HG03097 (cell line): ENCODE results near the gene NDUFS3.
"Not testable (repeated sequence)": the region's sequence is repeated elsewhere in the genome, so short reads cannot be mapped to it uniquely, and the experiment has no call there.

Source experiments
- ATAC-seq: cut with Tn5 transposase; IDR thresholded peaks from one replicate; pipeline ENCODE4 v1.9.1; 2021; ENCODE audit not compliant: unreplicated experiment, low FRiP score

The NDUFS3 gene

GRCh38 chr11:47578524-47579494 is at the start of gene NDUFS3, which contains the start of gene KBTBD4:
TSS of gene NDUFS3 (plus strand) at chr11:47579074. CDS start at chr11:47579092, 18 bp downstream.
TSS of gene KBTBD4 (minus strand) at chr11:47578970. CDS start at chr11:47578951, 19 bp downstream.
- peak; percentile 88 for ATAC-seq

DNA sequence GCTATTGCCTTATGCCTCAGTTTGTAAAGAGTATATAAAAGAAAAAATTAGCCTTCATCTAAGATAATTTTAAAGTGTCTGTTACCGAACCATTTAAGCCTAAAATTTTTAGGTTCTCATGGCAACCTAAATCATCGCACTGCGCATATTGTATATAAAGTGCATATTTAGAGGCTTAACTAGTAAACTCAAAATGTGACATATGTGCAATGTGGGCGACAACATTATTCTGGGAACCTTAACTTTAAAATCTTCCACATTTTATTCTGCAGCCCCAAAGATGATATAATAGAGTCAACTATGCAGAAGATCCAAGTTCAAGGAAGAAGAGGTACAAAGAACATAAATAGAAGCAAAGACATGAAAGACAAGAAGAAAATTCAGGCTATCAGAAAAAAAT is 48.9 kb upstream of the NDUFS3 start:
- ATAC-seq, result no peak

GRCh38 chr11:47530721-47531120 is 48.2 kb upstream of the NDUFS3 start:
- ATAC-seq, result not testable (repeated sequence)

DNA sequence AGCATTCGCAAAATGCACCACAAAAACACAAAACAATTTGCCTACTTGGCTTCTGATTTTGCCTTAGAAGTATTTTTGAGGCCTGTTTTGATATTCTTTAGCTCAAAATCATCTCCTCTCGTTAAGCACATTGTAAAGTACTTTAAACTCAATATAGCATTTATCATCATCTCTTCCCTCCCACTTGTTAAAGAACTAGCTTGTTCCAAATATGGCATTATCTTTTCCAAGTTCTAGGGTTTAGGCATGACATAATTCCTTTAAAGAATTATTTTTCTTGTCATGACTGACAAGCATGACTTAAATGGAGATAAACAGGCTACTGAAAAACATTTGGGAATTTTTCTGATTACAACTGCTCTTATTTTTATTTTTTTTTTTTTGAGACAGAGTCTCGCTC is 47.2 kb upstream of the NDUFS3 start:
- ATAC-seq, result no peak

DNA sequence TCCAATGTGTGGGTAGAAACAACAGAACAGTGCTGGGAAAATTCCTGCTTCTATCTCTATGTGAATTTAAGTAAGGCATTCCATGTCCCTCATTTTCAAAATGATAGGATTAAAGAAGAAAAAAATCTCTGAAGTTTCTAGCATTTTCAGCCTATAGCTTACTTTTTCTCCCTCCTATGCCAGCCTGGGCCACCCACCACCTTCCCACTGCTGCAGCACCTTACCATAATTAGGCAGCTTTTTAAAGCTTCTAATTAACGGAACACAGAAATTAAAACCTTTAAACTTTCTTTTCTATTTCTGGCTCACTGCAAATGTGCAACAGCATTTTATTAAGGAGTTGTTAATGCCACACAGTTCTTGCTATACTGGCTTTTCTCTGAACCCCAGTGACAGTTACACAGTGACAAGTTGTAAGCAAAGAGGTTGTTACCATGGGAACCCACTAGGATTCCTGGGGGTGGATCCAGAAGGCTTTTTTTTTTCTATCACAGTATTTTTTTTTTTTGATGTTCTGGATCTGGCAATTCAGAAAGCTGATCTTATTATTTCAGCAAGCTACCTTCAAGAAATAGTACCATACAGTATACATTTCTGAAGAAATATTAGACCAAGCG is 46.2 kb upstream of the NDUFS3 start:
- ATAC-seq, result no peak

DNA sequence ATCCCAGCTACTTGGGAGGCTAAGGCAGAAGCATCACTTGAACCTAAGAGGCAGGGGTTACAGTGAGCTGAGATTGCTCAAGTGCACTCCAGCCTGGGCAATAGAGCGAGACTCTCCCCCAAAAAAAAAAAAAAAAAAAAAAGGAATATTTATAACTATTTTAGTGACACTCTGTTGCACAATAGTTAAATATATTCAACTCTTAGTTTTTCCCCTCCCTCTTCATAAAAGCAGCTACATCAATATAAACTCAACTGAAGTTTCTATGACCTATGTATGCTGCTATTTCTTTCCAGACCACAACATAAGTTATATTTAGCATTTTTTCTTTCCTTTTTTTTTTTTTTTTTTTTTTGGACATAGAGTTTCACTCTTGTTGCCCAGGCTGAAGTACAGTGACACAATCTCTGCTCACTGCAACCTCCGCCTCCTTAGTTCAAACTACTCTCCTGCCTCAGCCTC is 45.2 kb upstream of the NDUFS3 start:
- ATAC-seq, result no peak

- no peak for ATAC-seq
Observed at GRCh38 chr11:47534704-47535251, 44.1 kb upstream of the NDUFS3 start.

DNA sequence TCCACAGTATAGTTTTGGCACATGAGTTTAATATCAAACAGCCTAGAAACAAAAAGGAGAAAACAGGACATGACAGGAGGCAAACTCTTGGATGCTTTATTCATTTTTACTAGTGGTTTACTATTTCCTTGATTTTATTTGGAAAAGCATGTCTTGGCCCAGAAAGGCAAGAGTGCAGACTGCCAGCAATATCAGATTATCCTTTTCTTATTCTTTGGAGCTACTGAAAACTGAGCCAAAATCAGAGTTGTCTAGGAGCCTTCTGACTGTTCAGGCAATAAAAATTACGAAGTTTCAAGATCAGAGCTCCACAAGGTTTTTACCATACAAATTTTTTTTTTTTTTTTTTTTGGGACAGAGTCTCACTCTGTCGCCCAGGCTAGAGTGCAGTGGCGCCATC is 42.0 kb upstream of the NDUFS3 start:
- ATAC-seq, result no peak

GRCh38 chr11:47538741-47539565 is 39.9 kb upstream of the NDUFS3 start:
- ATAC-seq, result no peak

- ATAC-seq, result no peak
Observed at GRCh38 chr11:47539681-47540039, 39.2 kb upstream of the NDUFS3 start.

GRCh38 chr11:47541070-47541469 is 37.8 kb upstream of the NDUFS3 start:
- no peak for ATAC-seq

DNA sequence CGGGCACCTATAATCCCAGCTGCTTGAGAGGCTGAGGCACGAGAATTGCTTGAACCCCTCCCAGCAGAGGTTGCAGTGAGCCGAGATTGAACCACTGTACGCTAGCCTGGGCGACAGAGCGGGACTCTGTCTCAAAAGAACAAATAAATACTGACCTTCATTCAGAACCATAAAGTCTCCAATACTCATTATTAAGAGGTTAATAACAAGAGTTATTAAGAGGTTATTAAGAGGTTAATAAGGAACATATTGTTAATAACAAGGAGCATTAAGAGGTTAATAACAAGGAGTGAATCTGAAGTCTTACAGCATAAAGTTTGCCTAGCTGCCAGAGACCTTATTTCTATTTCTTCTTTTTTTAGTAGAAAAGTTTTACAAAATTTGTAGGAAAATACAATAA is 33.6 kb upstream of the NDUFS3 start:
- ATAC-seq, result no peak

DNA sequence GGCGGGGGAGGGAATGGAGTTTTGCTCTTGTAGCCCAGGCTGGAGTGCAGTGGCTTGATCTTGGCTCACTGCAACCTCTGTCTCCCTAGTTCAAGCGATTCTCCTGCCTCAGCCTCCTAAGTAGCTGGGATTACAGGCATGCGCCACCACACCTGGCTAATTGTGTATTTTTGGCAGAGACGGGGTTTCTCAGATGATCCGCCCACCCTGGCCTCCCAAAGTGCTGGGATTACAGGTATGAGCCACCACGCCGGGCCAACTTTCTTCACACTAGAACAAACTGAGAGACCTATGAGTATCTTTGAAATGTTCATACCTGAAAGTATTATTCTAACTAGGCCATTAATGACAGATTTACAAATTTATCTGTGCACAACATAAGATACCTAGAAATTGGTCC is 32.6 kb upstream of the NDUFS3 start:
- not testable (repeated sequence) for ATAC-seq

- no peak for ATAC-seq
Observed at GRCh38 chr11:47550288-47551047, 28.4 kb upstream of the NDUFS3 start.

DNA sequence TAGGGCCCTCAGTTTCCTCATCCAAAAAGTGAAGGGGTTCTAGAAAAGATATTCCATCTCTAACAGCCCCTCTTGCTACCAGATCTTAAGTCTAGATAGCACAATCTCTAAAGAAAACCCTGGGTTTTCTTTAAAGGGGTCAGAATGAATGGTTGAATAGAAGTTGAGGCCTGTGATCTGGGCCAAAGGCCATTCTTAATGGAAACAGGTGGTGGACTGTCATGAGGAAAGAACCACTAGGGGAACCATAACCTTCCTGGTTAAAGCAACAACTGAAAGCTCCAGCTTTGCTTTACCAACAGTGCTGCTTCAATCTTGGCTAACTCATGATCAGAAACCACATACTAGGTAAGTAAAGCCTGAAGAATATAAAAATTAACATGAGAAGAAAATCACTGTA is 27.8 kb upstream of the NDUFS3 start:
- no peak for ATAC-seq

DNA sequence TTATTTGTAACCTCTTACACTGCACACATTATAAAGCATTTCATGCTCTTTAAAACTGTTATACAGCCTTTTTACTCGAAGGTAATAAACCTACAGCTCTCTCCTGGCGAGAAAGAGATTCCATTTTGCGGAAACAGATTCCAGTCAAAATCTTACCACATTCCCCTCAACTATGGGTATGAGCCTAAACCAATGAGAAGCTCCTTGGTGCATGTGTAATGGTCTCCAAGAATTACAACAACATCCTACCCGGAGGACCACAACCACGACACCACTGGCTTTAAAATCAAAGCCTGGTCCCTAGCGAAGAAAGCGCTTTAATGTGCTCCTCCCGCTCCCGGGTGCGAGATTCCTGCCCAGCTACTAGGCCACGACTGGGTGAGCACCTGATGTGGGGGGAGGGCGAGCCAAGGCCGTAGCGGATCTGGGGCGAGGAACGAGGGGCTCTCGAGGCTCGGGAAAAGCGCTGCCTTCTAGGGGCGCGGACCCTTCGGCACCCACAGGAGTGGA is 26.8 kb upstream of the NDUFS3 start:
- ATAC-seq, result no peak

DNA sequence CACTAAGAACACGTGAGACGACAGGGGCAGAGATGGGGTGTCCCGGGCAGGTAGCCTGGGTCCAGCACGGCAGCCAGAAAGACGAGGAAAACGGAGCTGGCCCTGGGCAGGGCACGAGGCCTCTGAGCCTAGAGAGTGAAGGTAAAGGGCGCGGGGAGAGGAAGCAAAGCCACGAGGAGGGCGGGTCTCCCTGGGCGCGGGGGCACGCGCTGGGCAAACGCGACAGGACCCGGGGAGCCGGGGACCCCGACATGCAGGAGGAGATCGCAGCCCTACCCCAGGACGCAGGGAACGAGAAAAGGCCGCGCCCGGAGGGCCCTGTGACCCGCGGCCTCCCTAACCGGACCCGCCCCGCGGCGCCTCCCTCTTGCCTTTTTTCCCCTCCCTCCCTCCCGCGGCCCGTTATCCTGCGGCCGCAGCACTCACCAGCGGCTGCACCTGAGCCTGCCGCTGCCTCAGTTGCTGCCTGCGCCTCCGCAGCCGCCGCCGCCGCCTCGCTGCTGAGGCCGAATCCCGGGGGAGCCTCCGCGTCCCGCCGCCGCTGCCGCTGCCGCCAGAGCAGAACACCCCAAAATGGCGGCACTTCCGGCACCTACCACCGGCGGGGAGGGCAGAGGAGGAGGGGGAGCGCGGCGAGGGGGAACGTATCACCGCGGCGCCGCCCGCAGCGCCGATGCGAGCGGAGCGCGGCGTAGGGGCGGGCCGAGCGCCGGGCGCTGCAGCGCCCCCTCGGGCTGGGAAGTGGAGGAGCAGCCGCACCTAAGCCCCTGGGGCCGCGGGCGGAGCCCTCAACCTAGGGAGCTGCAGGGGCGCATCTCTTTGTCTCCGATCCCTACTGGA is 26.1 kb upstream of the NDUFS3 start, which contains the start of gene CELF1:
Gene CELF1 (minus strand): TSS at position 567 of the 840 bp plus-strand sequence. CDS start 53,609 bp downstream, outside the sequence.
- ATAC-seq, result peak; percentile 95

DNA sequence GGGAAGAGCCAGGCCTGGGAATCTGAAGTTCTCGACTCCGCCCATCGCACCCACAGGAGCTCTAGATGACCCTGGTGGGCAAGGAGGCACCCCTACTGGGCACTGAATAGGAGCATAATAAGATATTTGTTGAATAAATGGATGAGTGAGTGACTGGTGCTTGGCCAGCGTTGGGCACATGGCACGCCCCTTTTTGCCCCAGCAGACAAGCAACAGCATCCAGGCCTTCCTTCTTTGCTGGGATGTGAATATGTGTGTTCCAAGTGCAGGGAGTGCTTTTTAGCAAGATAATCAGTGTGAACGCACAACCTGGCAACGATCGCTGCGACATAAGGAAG is 25.5 kb upstream of the NDUFS3 start:
- peak; percentile 24 for ATAC-seq

DNA sequence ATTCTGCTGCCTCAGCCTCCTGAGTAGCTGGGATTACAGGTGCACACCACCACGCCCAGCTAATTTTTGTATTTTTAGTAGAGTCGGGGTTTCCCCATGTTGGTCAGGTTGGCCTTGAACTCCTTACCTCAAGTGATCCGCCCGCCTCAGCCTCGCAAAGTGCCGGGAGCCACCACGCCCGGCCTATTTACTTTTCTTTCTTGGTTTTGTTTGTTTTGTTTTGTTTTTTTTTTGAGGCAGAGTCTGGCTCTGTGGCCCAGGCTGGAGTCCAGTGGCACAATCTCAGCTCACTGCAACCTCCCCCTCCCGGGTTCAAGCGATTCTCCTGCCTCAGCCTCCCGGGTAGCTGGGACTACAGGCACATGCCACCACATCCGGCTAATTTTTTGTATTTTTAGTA is 21.9 kb upstream of the NDUFS3 start:
- ATAC-seq, result not testable (repeated sequence)
